Activated T-cell treated with anti-CD3 and anti-CD28 coated beads, Interleukin-2, amount 50 U/mL, for 72 hours (primary cell): ENCODE data around the gene FHOD1. TPM values are rescaled to one million over a fixed set of nuclear protein-coding genes. Genes with fewer than 3 reads are reported as not detected.

Experiments
- ATAC-seq, 2 donors: fragments of 150-1000 bp; cut with Tn5 transposase; replicated peaks in 1 of 2; 2 replicates each; pipeline ENCODE4 v1.10.0; 2021; ENCODE audit warnings: moderate library complexity in 2 of 2, mild to moderate bottlenecking in 1 of 2
- DNase-seq, 2 donors: peaks; one replicate each; pipeline ENCODE4 v3.0.0; 2021 to 2022; ENCODE audit warnings: mixed read lengths in 1 of 2
- H3K27ac Mint-ChIP-seq: one replicate; pipeline ENCODE4 v1.8.0; 2022; ENCODE audit warnings: mild to moderate bottlenecking, moderate library complexity, mixed read lengths
- H3K27me3 Mint-ChIP-seq: one replicate; pipeline ENCODE4 v1.8.0; 2022; ENCODE audit warnings: low read depth, mixed read lengths
- H3K36me3 Mint-ChIP-seq, 2 donors: one replicate each; pipeline ENCODE4 v1.8.0; 2022; ENCODE audit warnings: mixed read lengths in 2 of 2, mild to moderate bottlenecking in 1 of 2; ENCODE audit not compliant: insufficient read depth in 2 of 2
- H3K4me1 Mint-ChIP-seq: one replicate; pipeline ENCODE4 v1.8.0; 2022; ENCODE audit warnings: low read depth, mixed read lengths
- H3K4me3 Mint-ChIP-seq, 2 donors: one replicate each; pipeline ENCODE4 v1.8.0; 2022; ENCODE audit warnings: mild to moderate bottlenecking in 2 of 2, mixed read lengths in 2 of 2, moderate library complexity in 2 of 2
- H3K9me3 Mint-ChIP-seq, 2 donors: one replicate each; pipeline ENCODE4 v1.8.0; 2022; ENCODE audit warnings: mixed read lengths in 2 of 2
- total RNA-seq, 2 donors: library from RNA; stranded (reverse); gene quantifications; one replicate each; pipeline ENCODE4 v1.2.3, GENCODE V29; 2022

Gene FHOD1
- total RNA-seq, 2 donors from 2014 or later = 106 to 114 TPM

DNA sequence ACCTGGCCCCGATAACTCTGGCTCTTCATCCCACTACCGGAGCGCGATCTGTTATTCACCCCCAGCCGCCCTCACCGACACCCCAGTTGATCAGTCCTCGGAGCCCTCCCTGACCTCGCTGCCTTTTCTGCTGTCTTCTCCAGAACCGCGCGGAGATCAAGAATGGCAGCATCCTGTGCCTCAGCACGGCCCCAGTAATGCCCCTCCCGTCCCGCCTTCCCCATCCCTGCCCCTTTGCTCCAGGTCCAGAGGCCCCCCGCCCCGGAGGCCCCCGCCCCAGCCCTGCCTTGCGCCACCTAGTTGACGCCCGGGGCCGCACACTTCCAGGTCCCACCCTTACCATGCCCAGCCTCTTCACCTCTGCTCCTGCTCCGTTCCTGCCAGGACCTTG, 47.5 kb downstream of the FHOD1 start:
- ATAC-seq = no peak
- H3K27me3 Mint-ChIP-seq = no peaks in the 10 kb centered on the region
- no peak overlapping the region for H3K27ac Mint-ChIP-seq
- DNase-seq = no peak
- H3K4me1 Mint-ChIP-seq = peaks cover 20% of the 10 kb centered on the region
- no peaks in the 10 kb centered on the region for H3K9me3 Mint-ChIP-seq
- H3K4me3 Mint-ChIP-seq = no peak overlapping the region
- H3K36me3 Mint-ChIP-seq = peaks cover 6 to 20% of the 10 kb centered on the region in 2 donors

GRCh38 chr16:67199011-67199807, 48.1 kb downstream of the FHOD1 start, which contains the start of gene ELMO3:
Gene ELMO3 (plus strand): TSS chr16:67199131. CDS start chr16:67199327, 196 bp downstream.
- no peaks in the 10 kb centered on the region for H3K9me3 Mint-ChIP-seq
- H3K27ac Mint-ChIP-seq = no peak within 1 kb of the TSS
- H3K27me3 Mint-ChIP-seq = no peaks in the 10 kb centered on the region
- no peak for DNase-seq
- H3K4me1 Mint-ChIP-seq = peaks cover 21% of the 10 kb centered on the region
- no peak within 1 kb of the TSS for H3K4me3 Mint-ChIP-seq
- peaks cover 6 to 21% of the 10 kb centered on the region in 2 donors for H3K36me3 Mint-ChIP-seq
- ATAC-seq = no peak

- ATAC-seq (peak; percentile 30 to 39), DNase-seq (no peak)
- Mint-ChIP-seq H3K36me3 (peaks cover 8 to 25% of the 10 kb centered on the region in 2 donors), H3K9me3 (no peaks in the 10 kb centered on the region), H3K27me3 (no peaks in the 10 kb centered on the region), H3K27ac (no peak overlapping the region), H3K4me3 (no peak overlapping the region), H3K4me1 (peaks cover 30% of the 10 kb centered on the region)
These were observed 49.0 kb downstream of the FHOD1 start for GRCh38 chr16:67198238-67198734.

- ATAC-seq (no peak), DNase-seq (no peak)
- Mint-ChIP-seq H3K27ac (no peak overlapping the region), H3K27me3 (no peaks in the 10 kb centered on the region), H3K4me3 (no peak overlapping the region), H3K4me1 (peaks cover 36% of the 10 kb centered on the region), H3K36me3 (peaks cover 8 to 25% of the 10 kb centered on the region in 2 donors), H3K9me3 (no peaks in the 10 kb centered on the region)
These were observed 49.6 kb downstream of the FHOD1 start for GRCh38 chr16:67197704-67198103.

GRCh38 chr16:67196881-67197280, 50.4 kb downstream of the FHOD1 start:
- Mint-ChIP-seq H3K4me3 (no peak overlapping the region), H3K9me3 (no peaks in the 10 kb centered on the region), H3K4me1 (peaks cover 40% of the 10 kb centered on the region), H3K27ac (no peak overlapping the region), H3K36me3 (peaks cover 8 to 26% of the 10 kb centered on the region in 2 donors), H3K27me3 (no peaks in the 10 kb centered on the region)
- DNase-seq (no peak), ATAC-seq (no peak)

GRCh38 chr16:67195676-67196075, 51.6 kb downstream of the FHOD1 start:
- no peak overlapping the region for H3K4me3 Mint-ChIP-seq
- DNase-seq = no peak
- no peaks in the 10 kb centered on the region for H3K27me3 Mint-ChIP-seq
- ATAC-seq = no peak
- no peaks in the 10 kb centered on the region for H3K9me3 Mint-ChIP-seq
- H3K36me3 Mint-ChIP-seq = peaks cover 8 to 26% of the 10 kb centered on the region in 2 donors
- H3K27ac Mint-ChIP-seq = peak overlapping the region; percentile 76
- H3K4me1 Mint-ChIP-seq = peaks cover 50% of the 10 kb centered on the region

GRCh38 chr16:67194260-67194659, 53.0 kb downstream of the FHOD1 start:
- Mint-ChIP-seq H3K36me3 (peaks cover 8 to 25% of the 10 kb centered on the region in 2 donors), H3K27ac (peak overlapping the region; percentile 47), H3K9me3 (no peaks in the 10 kb centered on the region), H3K27me3 (no peaks in the 10 kb centered on the region), H3K4me1 (peaks cover 50% of the 10 kb centered on the region), H3K4me3 (peak overlapping the region; percentile 79 to 91)
- ATAC-seq (no peak), DNase-seq (no peak)

DNA sequence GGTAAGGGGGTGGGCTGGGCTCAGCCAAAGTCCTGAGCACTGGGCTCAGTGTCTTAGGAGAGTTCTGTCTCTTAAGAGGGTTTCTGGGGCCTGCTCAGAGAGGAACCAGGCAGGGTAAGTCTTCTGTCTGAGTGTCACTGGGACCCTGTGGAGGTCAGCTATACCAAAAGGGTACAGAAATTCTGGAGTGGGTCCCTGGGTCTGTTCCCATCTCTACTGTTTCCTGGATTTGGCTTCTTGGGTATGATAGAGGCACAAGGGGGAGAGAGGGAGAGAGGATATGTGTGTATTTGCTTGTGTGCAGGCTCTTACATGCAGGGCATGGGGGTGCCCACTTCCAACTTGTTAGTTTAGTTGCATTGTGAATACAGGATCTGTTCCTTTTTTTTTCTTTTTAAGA, 53.7 kb downstream of the FHOD1 start:
- Mint-ChIP-seq H3K4me1 (peaks cover 50% of the 10 kb centered on the region), H3K4me3 (peak overlapping the region; percentile 79 to 91), H3K27me3 (no peaks in the 10 kb centered on the region)

GRCh38 chr16:67192781-67193361, 54.4 kb downstream of the FHOD1 start:
- no peak for DNase-seq
- Mint-ChIP-seq H3K27me3 (no peaks in the 10 kb centered on the region), H3K36me3 (peaks cover 8 to 23% of the 10 kb centered on the region in 2 donors)

More for the DNA sequence above, 53.7 kb downstream of the FHOD1 start:
- ATAC-seq = no peak
- peaks cover 8 to 24% of the 10 kb centered on the region in 2 donors for H3K36me3 Mint-ChIP-seq
- no peaks in the 10 kb centered on the region for H3K9me3 Mint-ChIP-seq
- peak overlapping the region; percentile 47 for H3K27ac Mint-ChIP-seq
- no peak for DNase-seq

GRCh38 chr16:67191995-67192681, 55.1 kb downstream of the FHOD1 start, which contains the start of gene E2F4:
Gene E2F4 (plus strand): TSS chr16:67192155. CDS start chr16:67192228, 73 bp downstream.
- Mint-ChIP-seq H3K4me3 (peak within 1 kb of the TSS; percentile 79 to 91), H3K4me1 (peaks cover 46% of the 10 kb centered on the region), H3K27ac (peak within 1 kb of the TSS; percentile 82), H3K27me3 (no peaks in the 10 kb centered on the region), H3K36me3 (peaks cover 8 to 23% of the 10 kb centered on the region in 2 donors), H3K9me3 (no peaks in the 10 kb centered on the region)
- DNase-seq (peak; percentile 93), ATAC-seq (peak; percentile 99)

More at GRCh38 chr16:67192781-67193361, 54.4 kb downstream of the FHOD1 start:
- peaks cover 47% of the 10 kb centered on the region for H3K4me1 Mint-ChIP-seq
- peak overlapping the region; percentile 56 for H3K27ac Mint-ChIP-seq
- ATAC-seq = no peak
- H3K4me3 Mint-ChIP-seq = peak overlapping the region; percentile 79 to 91
- no peaks in the 10 kb centered on the region for H3K9me3 Mint-ChIP-seq

DNA sequence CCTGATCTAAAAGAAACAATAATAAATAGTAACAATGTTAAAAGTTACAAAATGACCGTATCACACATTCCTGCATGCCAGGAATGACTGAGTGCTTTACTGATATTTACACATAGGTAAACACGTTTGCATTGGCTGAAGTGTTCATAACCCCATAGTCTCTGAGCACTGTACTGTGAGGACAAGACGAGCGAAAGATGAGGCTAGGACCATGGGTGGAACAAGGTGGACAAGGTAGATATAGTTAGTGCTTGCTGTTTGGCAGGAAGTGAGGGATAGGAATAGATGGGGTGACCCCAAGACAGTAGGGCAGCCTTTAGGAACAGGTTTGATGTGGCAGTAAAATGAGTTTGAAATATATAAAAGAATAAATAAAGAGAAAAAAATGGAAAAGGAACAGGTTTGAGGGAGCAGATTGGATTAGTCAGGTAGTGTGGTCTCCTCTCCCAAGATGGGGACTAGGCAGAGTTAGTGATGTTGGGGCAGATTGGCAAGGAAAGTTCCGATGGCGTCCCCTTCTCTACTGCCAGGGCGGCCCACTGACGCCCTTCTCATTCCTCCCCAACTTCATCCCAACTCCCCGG, 55.8 kb downstream of the FHOD1 start:
- peaks cover 40% of the 10 kb centered on the region for H3K4me1 Mint-ChIP-seq
- H3K4me3 Mint-ChIP-seq = peak overlapping the region; percentile 79 to 91
- H3K9me3 Mint-ChIP-seq = no peaks in the 10 kb centered on the region
- peak overlapping the region; percentile 82 for H3K27ac Mint-ChIP-seq
- ATAC-seq = peak; percentile 21 to 44
- H3K27me3 Mint-ChIP-seq = no peaks in the 10 kb centered on the region
- peaks cover 5 to 17% of the 10 kb centered on the region in 2 donors for H3K36me3 Mint-ChIP-seq
- DNase-seq = no peak

GRCh38 chr16:67190448-67191399, 56.6 kb downstream of the FHOD1 start:
- Mint-ChIP-seq H3K36me3 (peaks cover 2 to 12% of the 10 kb centered on the region in 2 donors), H3K4me3 (peak overlapping the region; percentile 79 to 91), H3K27ac (peak overlapping the region; percentile 82), H3K4me1 (peaks cover 37% of the 10 kb centered on the region), H3K9me3 (no peaks in the 10 kb centered on the region), H3K27me3 (peaks cover 2% of the 10 kb centered on the region)
- no peak for DNase-seq
- ATAC-seq = no peak
